ENCODE results near the gene U2AF2. TPM values are rescaled to one million over a fixed set of nuclear protein-coding genes. Genes with fewer than 3 reads are reported as not detected.
A peak's percentile ranks its signal among the peaks of the same experiment; 100 is the strongest.

Gene U2AF2
- total RNA-seq, 1 experiment from 2014 or later, result 289 TPM

GRCh38 chr19:55633861-55634260 lies 21.0 kb upstream of the U2AF2 start:
- Histone ChIP-seq H3K4me1 (peaks cover 7% of the 10 kb centered on the region), H3K4me3 (ENCODE audit: low read depth, low read length) (no peak overlapping the region), H3K27me3 (replicated peaks; ENCODE audit: control insufficient read depth, insufficient read depth, low read length) (no peaks in the 10 kb centered on the region), H3K9me3 (no peaks in the 10 kb centered on the region), H3K36me3 (ENCODE audit: control insufficient read depth, insufficient read depth, low read length) (0 out of 2 replicates have a peak, but pooled peaks cover 2% of the 10 kb centered on the region)
- Mint-ChIP-seq H3K4me1 (ENCODE audit: low read depth, unreplicated experiment) (peaks cover 31% of the 10 kb centered on the region), H3K4me3 (ENCODE audit: unreplicated experiment) (no peak overlapping the region), H3K36me3 (ENCODE audit: insufficient read depth, unreplicated experiment) (peaks cover 52% of the 10 kb centered on the region), H3K9me3 (ENCODE audit: unreplicated experiment) (no peaks in the 10 kb centered on the region), H3K27me3 (ENCODE audit: insufficient read depth, unreplicated experiment) (no peaks in the 10 kb centered on the region), H3K27ac (ENCODE audit: unreplicated experiment) (peak overlapping the region; percentile 97)
- POLR2A ChIA-PET, result interaction anchor here (0.7 to 1.3 kb wide), 3 partner anchors 9 to 295 kb away, joined by 5 to 12 read pairs (median 9); partner anchors contain the start of gene ZNF581
- CTCF ChIA-PET, result interaction anchor here (0.8 to 2.0 kb wide), 4 partner anchors 9 to 531 kb away, joined by 3 to 14 read pairs (median 9); partner anchors contain the start of genes U2AF2 and ZNF581
- DNase-seq, result no peak
- BruUV-seq (replicated peaks), result no TSS peak
- intact Hi-C loops (cut with micrococcal nuclease; ENCODE audit: unreplicated experiment), result loop anchor here (2.0 to 10.0 kb wide), 3 partner anchors 53 to 249 kb away; partner anchors contain the start of genes RPL28, TMEM238 and ZNF579
- no peak for TF ChIP-seq CTCF (IDR thresholded peaks at IDR 0.05; ENCODE audit: insufficient read depth in 1 of 2, low read depth in 1 of 2, low read length in 1 of 2, severe bottlenecking in 1 of 2, unreplicated experiment in 1 of 2)

GRCh38 chr19:55635334-55635717 lies 19.5 kb upstream of the U2AF2 start:
- H3K4me3 ChIP-seq (ENCODE audit: low read depth, low read length), result peak overlapping the region; percentile 74
- no peaks in the 10 kb centered on the region for H3K27me3 Mint-ChIP-seq (ENCODE audit: insufficient read depth, unreplicated experiment)
- no peak for TF ChIP-seq CTCF (IDR thresholded peaks at IDR 0.05; ENCODE audit: insufficient read depth in 1 of 2, low read depth in 1 of 2, low read length in 1 of 2, severe bottlenecking in 1 of 2, unreplicated experiment in 1 of 2)
- ChIA-PET POLR2A (interaction anchor here (0.7 to 1.3 kb wide), 2 partner anchors 8 to 11 kb away, joined by 5 to 6 read pairs; partner anchors contain the start of genes ZNF581 and ZNF784), CTCF (interaction anchor here (0.8 to 0.9 kb wide), 4 partner anchors 19 to 132 kb away, joined by 3 to 4 read pairs (median 4); no protein-coding TSS in a partner anchor)
- peak overlapping the region; percentile 97 for H3K27ac Mint-ChIP-seq (ENCODE audit: unreplicated experiment)
- H3K4me3 Mint-ChIP-seq (ENCODE audit: unreplicated experiment), result peak overlapping the region; percentile 91
- 0 out of 2 replicates have a peak, but pooled peaks cover 2% of the 10 kb centered on the region for H3K36me3 ChIP-seq (ENCODE audit: control insufficient read depth, insufficient read depth, low read length)
- H3K9me3 ChIP-seq, result no peaks in the 10 kb centered on the region
- peaks cover 16% of the 10 kb centered on the region for H3K4me1 ChIP-seq
- peaks cover 63% of the 10 kb centered on the region for H3K36me3 Mint-ChIP-seq (ENCODE audit: insufficient read depth, unreplicated experiment)
- BruUV-seq (replicated peaks), result no TSS peak
- H3K4me1 Mint-ChIP-seq (ENCODE audit: low read depth, unreplicated experiment), result peaks cover 36% of the 10 kb centered on the region
- no peak for DNase-seq
- no peaks in the 10 kb centered on the region for H3K9me3 Mint-ChIP-seq (ENCODE audit: unreplicated experiment)
- intact Hi-C loops (cut with micrococcal nuclease; ENCODE audit: unreplicated experiment), result loop anchor here (2.0 to 10.0 kb wide), 2 partner anchors 55 to 251 kb away; partner anchors contain the start of genes RPL28, TMEM238 and ZNF579
- H3K27me3 ChIP-seq (replicated peaks; ENCODE audit: control insufficient read depth, insufficient read depth, low read length), result no peaks in the 10 kb centered on the region

- POLR2A ChIA-PET, result interaction anchor here (0.5 kb wide), 1 partner anchor 1523 kb away, joined by 8 read pairs; no protein-coding TSS in a partner anchor
- Mint-ChIP-seq H3K9me3 (ENCODE audit: unreplicated experiment) (no peaks in the 10 kb centered on the region), H3K4me3 (ENCODE audit: unreplicated experiment) (peak overlapping the region; percentile 91), H3K4me1 (ENCODE audit: low read depth, unreplicated experiment) (peaks cover 36% of the 10 kb centered on the region), H3K27me3 (ENCODE audit: insufficient read depth, unreplicated experiment) (no peaks in the 10 kb centered on the region), H3K27ac (ENCODE audit: unreplicated experiment) (peak overlapping the region; percentile 97), H3K36me3 (ENCODE audit: insufficient read depth, unreplicated experiment) (peaks cover 69% of the 10 kb centered on the region)
- no peaks in the 10 kb centered on the region for H3K27me3 ChIP-seq (replicated peaks; ENCODE audit: control insufficient read depth, insufficient read depth, low read length)
- H3K36me3 ChIP-seq (ENCODE audit: control insufficient read depth, insufficient read depth, low read length), result 0 out of 2 replicates have a peak, but pooled peaks cover 2% of the 10 kb centered on the region
- H3K4me1 ChIP-seq, result peaks cover 16% of the 10 kb centered on the region
- no peak for TF ChIP-seq CTCF (IDR thresholded peaks at IDR 0.05; ENCODE audit: insufficient read depth in 1 of 2, low read depth in 1 of 2, low read length in 1 of 2, severe bottlenecking in 1 of 2, unreplicated experiment in 1 of 2)
- intact Hi-C loops (cut with micrococcal nuclease; ENCODE audit: unreplicated experiment), result loop anchor here (2.0 to 10.0 kb wide), 2 partner anchors 55 to 251 kb away; partner anchors contain the start of genes RPL28, TMEM238 and ZNF579
- no TSS peak for BruUV-seq (replicated peaks)
- H3K4me3 ChIP-seq (ENCODE audit: low read depth, low read length), result peak overlapping the region; percentile 74
- H3K9me3 ChIP-seq, result no peaks in the 10 kb centered on the region
- CTCF ChIA-PET, result no interaction called here
- no peak for DNase-seq
Observed at GRCh38 chr19:55635856-55636440, 18.9 kb upstream of the U2AF2 start.
